Karpas-422 (cell line): ENCODE data around the gene COX15. TPM values are rescaled to one million over a fixed set of nuclear protein-coding genes. Genes with fewer than 3 reads are reported as not detected.

ENCODE experiments used
- total RNA-seq: library from RNA; depleted of rRNA; stranded (reverse); fragments of >200 nt; shearing (Covaris generic); gene quantifications from 2 replicates; pipeline ENCODE4 v1.2.3, GENCODE V29; 2014; ENCODE audit warnings: low replicate concordance; rRNA removed

COX15 gene
- total RNA-seq, 1 experiment from 2014 or later = 53.3 TPM

Other genes starting within 250 kb of the COX15 start
- not detected in 2 replicates for gene NKX2-3, start 199.2 kb downstream of the COX15 start, total RNA-seq
- 32.9 and 36.4 TPM in 2 replicates for gene SLC25A28, start 111.7 kb downstream of the COX15 start, total RNA-seq
- gene ENTPD7, start 72.6 kb downstream of the COX15 start, total RNA-seq = 4.9 TPM in 2 replicates
- gene CUTC, start 107 bp upstream of the COX15 start, total RNA-seq = 20.1 and 22.9 TPM in 2 replicates
- gene ABCC2, start 50.5 kb upstream of the COX15 start, total RNA-seq = 0.07 and 1.4 TPM in 2 replicates